ENCODE measurements around the gene ATP13A5.

Gene ATP13A5

DNA sequence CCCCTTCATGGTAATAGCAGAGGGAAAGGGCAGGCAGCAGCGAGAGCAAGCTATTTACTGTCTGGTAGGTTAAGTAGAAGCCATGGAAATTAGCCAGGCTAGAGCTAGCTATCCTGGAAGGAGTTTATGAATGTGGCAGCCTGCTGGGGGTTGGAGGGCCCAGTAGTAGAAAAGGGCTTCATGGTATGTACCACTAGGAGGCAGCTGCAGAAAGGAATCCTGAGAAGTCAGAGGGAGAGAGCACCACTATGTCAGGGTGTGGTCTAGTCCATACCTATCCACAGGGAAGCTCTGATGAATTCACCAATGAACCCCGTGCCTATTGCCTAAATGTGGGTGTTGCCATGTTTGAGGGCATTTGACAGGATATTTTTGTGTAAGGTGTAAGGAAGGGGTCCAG lies 82.6 kb downstream of the ATP13A5 start:
- no CpG with 5 or more reads among the region's 2 CpGs for WGBS, 2 donors (ENCODE audit: extremely low coverage in 2 of 2, insufficient read length in 2 of 2, insufficient replicate concordance in 1 of 2)
- no peak overlapping the region for H3K4me3 ChIP-seq (ENCODE audit: low read length in 2 of 2)
- H4K91ac ChIP-seq (ENCODE audit: low read depth, low read length, poor library complexity): no peak overlapping the region
- no peak overlapping the region for H3K23ac ChIP-seq (ENCODE audit: low read depth, low read length, poor library complexity)
- no peak overlapping the region for H2BK12ac ChIP-seq (ENCODE audit: low read length)
- no peak overlapping the region for H3K18ac ChIP-seq (ENCODE audit: low read length)
- H3K9me3 ChIP-seq (replicated peaks in 1 of 2; ENCODE audit: control insufficient read depth in 2 of 2, insufficient read depth in 1 of 2, low read depth in 1 of 2, low read length in 2 of 2): peaks cover 0 to 8% of the 10 kb centered on the region in 2 donors
- no peak overlapping the region for H3K27ac ChIP-seq (replicated peaks; ENCODE audit: low read length)
- no peak overlapping the region for H3K4ac ChIP-seq (ENCODE audit: low read length)
- no peaks in the 10 kb centered on the region for H3K27me3 ChIP-seq (ENCODE audit: control insufficient read depth in 3 of 3, insufficient read depth in 3 of 3, low read depth in 1 of 3, low read length in 3 of 3)
- H3K4me2 ChIP-seq (ENCODE audit: insufficient read depth, low read length, poor library complexity, severe bottlenecking): no peak overlapping the region
- DNase-seq (ENCODE audit: low spot score): no peak
- no peak overlapping the region for H4K8ac ChIP-seq (ENCODE audit: low read depth, low read length)
- no peak overlapping the region for H2AFZ ChIP-seq (ENCODE audit: low read length)
- no peak overlapping the region for H2AK5ac ChIP-seq (ENCODE audit: low read depth, low read length)
- H2BK5ac ChIP-seq (ENCODE audit: low read length): no peak overlapping the region
- H2BK15ac ChIP-seq (ENCODE audit: low read length): no peak overlapping the region
- no peak overlapping the region for H2BK120ac ChIP-seq (ENCODE audit: low read depth, low read length)
- H3K79me1 ChIP-seq (ENCODE audit: low read depth, low read length): no peaks in the 10 kb centered on the region
- no peak overlapping the region for H3K9ac ChIP-seq (ENCODE audit: low read depth, low read length, poor library complexity)
- H3K14ac ChIP-seq (ENCODE audit: low read length): no peak overlapping the region
- no peaks in the 10 kb centered on the region for H3K4me1 ChIP-seq (ENCODE audit: control insufficient read depth in 2 of 2, insufficient read depth in 1 of 2, low read depth in 1 of 2, low read length in 2 of 2)
- no peaks in the 10 kb centered on the region for H3K36me3 ChIP-seq (replicated peaks in 1 of 2; ENCODE audit: control insufficient read depth in 2 of 2, insufficient read depth in 2 of 2, low read length in 2 of 2)

DNA sequence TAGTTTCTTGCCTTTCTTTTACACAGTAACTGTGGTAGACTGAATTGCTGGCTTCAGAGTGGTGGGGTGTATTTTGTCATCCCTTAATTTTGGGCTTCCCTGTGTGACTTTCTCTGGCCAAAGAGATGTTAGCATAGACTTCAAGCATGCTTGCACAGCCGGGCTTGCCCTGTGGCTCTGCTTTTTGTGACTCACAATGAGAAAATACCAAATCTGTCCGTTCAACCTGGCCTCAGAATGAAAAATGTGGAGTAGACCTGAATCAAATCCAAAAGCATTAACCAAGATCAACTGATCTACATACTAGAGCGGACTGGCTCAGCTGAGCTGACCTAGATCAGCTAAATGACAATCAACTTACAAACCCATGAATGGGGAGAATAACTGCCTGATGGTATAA lies 86.2 kb downstream of the ATP13A5 start:
- H2BK15ac ChIP-seq (ENCODE audit: low read length): no peak overlapping the region
- no peaks in the 10 kb centered on the region for H3K4me1 ChIP-seq (ENCODE audit: control insufficient read depth in 2 of 2, insufficient read depth in 1 of 2, low read depth in 1 of 2, low read length in 2 of 2)
- H3K36me3 ChIP-seq (replicated peaks in 1 of 2; ENCODE audit: control insufficient read depth in 2 of 2, insufficient read depth in 2 of 2, low read length in 2 of 2): no peaks in the 10 kb centered on the region
- no peak overlapping the region for H4K91ac ChIP-seq (ENCODE audit: low read depth, low read length, poor library complexity)
- H3K18ac ChIP-seq (ENCODE audit: low read length): no peak overlapping the region
- H3K9me3 ChIP-seq (replicated peaks in 1 of 2; ENCODE audit: control insufficient read depth in 2 of 2, insufficient read depth in 1 of 2, low read depth in 1 of 2, low read length in 2 of 2): peaks cover 0 to 8% of the 10 kb centered on the region in 2 donors
- no peak overlapping the region for H3K27ac ChIP-seq (replicated peaks; ENCODE audit: low read length)
- no CpG with 5 or more reads among the region's 3 CpGs for WGBS, 2 donors (ENCODE audit: extremely low coverage in 2 of 2, insufficient read length in 2 of 2, insufficient replicate concordance in 1 of 2)
- H2AK5ac ChIP-seq (ENCODE audit: low read depth, low read length): no peak overlapping the region
- no peak overlapping the region for H2BK120ac ChIP-seq (ENCODE audit: low read depth, low read length)
- DNase-seq (ENCODE audit: low spot score): no peak
- no peak overlapping the region for H2BK5ac ChIP-seq (ENCODE audit: low read length)
- H3K14ac ChIP-seq (ENCODE audit: low read length): no peak overlapping the region
- no peaks in the 10 kb centered on the region for H3K79me1 ChIP-seq (ENCODE audit: low read depth, low read length)
- H3K4ac ChIP-seq (ENCODE audit: low read length): no peak overlapping the region
- H3K4me3 ChIP-seq (ENCODE audit: low read length in 2 of 2): no peak overlapping the region
- no peak overlapping the region for H4K8ac ChIP-seq (ENCODE audit: low read depth, low read length)
- no peak overlapping the region for H2BK12ac ChIP-seq (ENCODE audit: low read length)
- no peak overlapping the region for H2AFZ ChIP-seq (ENCODE audit: low read length)
- H3K9ac ChIP-seq (ENCODE audit: low read depth, low read length, poor library complexity): no peak overlapping the region
- H3K27me3 ChIP-seq (ENCODE audit: control insufficient read depth in 3 of 3, insufficient read depth in 3 of 3, low read depth in 1 of 3, low read length in 3 of 3): no peaks in the 10 kb centered on the region
- H3K4me2 ChIP-seq (ENCODE audit: insufficient read depth, low read length, poor library complexity, severe bottlenecking): no peak overlapping the region
- H3K23ac ChIP-seq (ENCODE audit: low read depth, low read length, poor library complexity): no peak overlapping the region

DNA sequence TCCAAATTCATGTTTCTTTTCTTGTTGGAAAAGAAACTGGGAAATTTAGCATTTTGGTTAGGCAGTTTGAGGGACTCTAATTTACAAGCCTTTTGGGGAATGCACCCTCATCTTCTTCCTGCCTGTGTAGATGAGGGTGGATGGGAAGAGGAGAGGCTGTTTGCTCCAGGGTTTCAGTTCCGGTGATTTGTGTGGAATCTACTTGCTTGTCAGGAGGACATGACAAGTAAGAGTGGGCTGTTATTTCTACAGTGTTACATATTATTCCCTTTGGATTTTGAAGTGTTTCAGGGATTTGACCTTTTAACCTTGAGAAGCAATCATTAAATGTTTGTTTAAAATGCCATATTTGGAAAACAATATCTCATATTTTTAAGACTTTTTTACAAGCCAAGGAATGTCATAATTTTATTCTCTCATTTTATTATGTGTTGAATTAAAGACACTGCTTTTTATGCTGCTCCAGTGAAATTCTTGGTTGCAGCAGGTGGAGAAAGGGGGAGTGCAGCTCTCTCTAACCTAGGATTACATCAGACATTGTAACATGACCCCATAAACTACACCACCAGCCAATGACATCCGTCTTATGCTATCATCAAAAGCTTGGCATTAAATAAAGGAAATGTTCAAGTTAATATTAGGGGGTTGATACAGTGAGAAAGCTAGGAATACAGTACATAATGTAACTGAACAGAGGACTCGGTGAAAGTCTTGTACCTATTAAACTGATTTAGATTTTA lies 107.3 kb downstream of the ATP13A5 start:
- H3K27ac ChIP-seq (replicated peaks; ENCODE audit: low read length): no peak overlapping the region
- H3K27me3 ChIP-seq (ENCODE audit: control insufficient read depth in 3 of 3, insufficient read depth in 3 of 3, low read depth in 1 of 3, low read length in 3 of 3): no peaks in the 10 kb centered on the region
- H3K4me1 ChIP-seq (ENCODE audit: control insufficient read depth in 2 of 2, insufficient read depth in 1 of 2, low read depth in 1 of 2, low read length in 2 of 2): no peaks in the 10 kb centered on the region
- H4K8ac ChIP-seq (ENCODE audit: low read depth, low read length): no peak overlapping the region
- H3K14ac ChIP-seq (ENCODE audit: low read length): no peak overlapping the region
- WGBS, 2 donors (ENCODE audit: extremely low coverage in 2 of 2, insufficient read length in 2 of 2, insufficient replicate concordance in 1 of 2): no CpG with 5 or more reads among the region's 3 CpGs
- no peaks in the 10 kb centered on the region for H3K36me3 ChIP-seq (replicated peaks in 1 of 2; ENCODE audit: control insufficient read depth in 2 of 2, insufficient read depth in 2 of 2, low read length in 2 of 2)
- no peak overlapping the region for H2BK15ac ChIP-seq (ENCODE audit: low read length)
- no peak overlapping the region for H2BK120ac ChIP-seq (ENCODE audit: low read depth, low read length)
- no peak overlapping the region for H2AFZ ChIP-seq (ENCODE audit: low read length)
- H3K4ac ChIP-seq (ENCODE audit: low read length): no peak overlapping the region
- no peak for DNase-seq (ENCODE audit: low spot score)
- H2BK5ac ChIP-seq (ENCODE audit: low read length): no peak overlapping the region
- H3K18ac ChIP-seq (ENCODE audit: low read length): no peak overlapping the region
- no peaks in the 10 kb centered on the region for H3K9me3 ChIP-seq (replicated peaks in 1 of 2; ENCODE audit: control insufficient read depth in 2 of 2, insufficient read depth in 1 of 2, low read depth in 1 of 2, low read length in 2 of 2)
- no peak overlapping the region for H4K91ac ChIP-seq (ENCODE audit: low read depth, low read length, poor library complexity)
- H3K23ac ChIP-seq (ENCODE audit: low read depth, low read length, poor library complexity): no peak overlapping the region
- H3K4me3 ChIP-seq (ENCODE audit: low read length in 2 of 2): no peak overlapping the region
- no peak overlapping the region for H3K4me2 ChIP-seq (ENCODE audit: insufficient read depth, low read length, poor library complexity, severe bottlenecking)
- H3K79me1 ChIP-seq (ENCODE audit: low read depth, low read length): no peaks in the 10 kb centered on the region
- no peak overlapping the region for H2AK5ac ChIP-seq (ENCODE audit: low read depth, low read length)
- no peak overlapping the region for H2BK12ac ChIP-seq (ENCODE audit: low read length)
- H3K9ac ChIP-seq (ENCODE audit: low read depth, low read length, poor library complexity): no peak overlapping the region

DNA sequence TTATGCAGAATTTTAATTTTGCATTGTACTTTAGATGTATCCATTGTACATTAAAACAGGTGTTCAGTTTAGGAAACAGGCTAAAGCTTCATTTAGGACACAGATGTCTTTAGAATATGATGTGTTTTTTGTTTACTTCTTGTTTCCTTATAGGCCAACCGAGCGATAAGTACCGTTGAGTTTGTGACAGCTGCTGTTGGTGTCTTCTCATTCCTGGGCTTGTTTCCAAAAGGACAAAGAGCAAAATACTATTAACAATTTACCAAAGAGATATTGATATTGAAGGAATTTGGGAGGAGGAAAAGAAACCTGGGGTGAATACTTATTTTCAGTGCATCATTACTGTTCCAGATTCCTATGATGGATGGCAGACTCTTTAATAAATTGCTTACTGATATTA lies 108.1 kb downstream of the ATP13A5 start:
- DNase-seq (ENCODE audit: low spot score): no peak
- H3K27me3 ChIP-seq (ENCODE audit: control insufficient read depth in 3 of 3, insufficient read depth in 3 of 3, low read depth in 1 of 3, low read length in 3 of 3): no peaks in the 10 kb centered on the region
- H3K27ac ChIP-seq (replicated peaks; ENCODE audit: low read length): no peak overlapping the region
- no peak overlapping the region for H2AK5ac ChIP-seq (ENCODE audit: low read depth, low read length)
- no peaks in the 10 kb centered on the region for H3K4me1 ChIP-seq (ENCODE audit: control insufficient read depth in 2 of 2, insufficient read depth in 1 of 2, low read depth in 1 of 2, low read length in 2 of 2)
- H3K36me3 ChIP-seq (replicated peaks in 1 of 2; ENCODE audit: control insufficient read depth in 2 of 2, insufficient read depth in 2 of 2, low read length in 2 of 2): no peaks in the 10 kb centered on the region
- no peak overlapping the region for H2AFZ ChIP-seq (ENCODE audit: low read length)
- H3K9ac ChIP-seq (ENCODE audit: low read depth, low read length, poor library complexity): no peak overlapping the region
- H4K8ac ChIP-seq (ENCODE audit: low read depth, low read length): no peak overlapping the region
- H3K79me1 ChIP-seq (ENCODE audit: low read depth, low read length): no peaks in the 10 kb centered on the region
- H3K4ac ChIP-seq (ENCODE audit: low read length): no peak overlapping the region
- no peak overlapping the region for H2BK120ac ChIP-seq (ENCODE audit: low read depth, low read length)
- H2BK15ac ChIP-seq (ENCODE audit: low read length): no peak overlapping the region
- H3K23ac ChIP-seq (ENCODE audit: low read depth, low read length, poor library complexity): no peak overlapping the region
- H3K14ac ChIP-seq (ENCODE audit: low read length): no peak overlapping the region
- H3K4me3 ChIP-seq (ENCODE audit: low read length in 2 of 2): no peak overlapping the region
- no peak overlapping the region for H3K4me2 ChIP-seq (ENCODE audit: insufficient read depth, low read length, poor library complexity, severe bottlenecking)
- no peak overlapping the region for H2BK12ac ChIP-seq (ENCODE audit: low read length)
- H2BK5ac ChIP-seq (ENCODE audit: low read length): no peak overlapping the region
- WGBS, 2 donors (ENCODE audit: extremely low coverage in 2 of 2, insufficient read length in 2 of 2, insufficient replicate concordance in 1 of 2): no CpG with 5 or more reads among the region's 3 CpGs
- H3K9me3 ChIP-seq (replicated peaks in 1 of 2; ENCODE audit: control insufficient read depth in 2 of 2, insufficient read depth in 1 of 2, low read depth in 1 of 2, low read length in 2 of 2): no peaks in the 10 kb centered on the region
- no peak overlapping the region for H3K18ac ChIP-seq (ENCODE audit: low read length)
- H4K91ac ChIP-seq (ENCODE audit: low read depth, low read length, poor library complexity): no peak overlapping the region

Data from neuronal stem cell (in vitro differentiated cells).